Endothelial cell of umbilical vein (primary cell): ENCODE measurements around the gene YIPF2. TPM values are rescaled to one million over a fixed set of nuclear protein-coding genes. Genes with fewer than 3 reads are reported as not detected.

Experiments
- BruUV-seq: library from RNA; stranded (reverse); fragments of 400-500 nt; replicated peaks from 2 replicates; lab custom pipeline; 2021; lab: Mats Ljungman, UMichigan
- CTCF ChIA-PET: fragments of 300-600, 350-600 bp; sonication (Branson Sonifier 250); formaldehyde crosslinking; loops from one replicate; lab custom pipeline; 2021; ENCODE audit warnings: antibody characterized with exemption, inconsistent platforms; lab: Charles Lee
- POLR2A ChIA-PET: fragments of 300-600, 350-600 bp; sonication (Branson Sonifier 250); formaldehyde crosslinking; loops from one replicate; lab custom pipeline; 2021; ENCODE audit warnings: antibody characterized with exemption, inconsistent platforms; lab: Charles Lee
- DNase-seq: peaks from one replicate; pipeline ENCODE4 v3.0.0-alpha.2; 2011; ENCODE audit warnings: low read depth, low spot score
- FAIRE-seq: peaks from 2 replicates; lab custom pipeline; 2011; peaks lifted over from hg19 to GRCh38; lab: Jason Lieb, UNC
- H2AFZ ChIP-seq: 2 replicates; pipeline ENCODE4 v1.6.0; 2012; ENCODE audit warnings: low read depth, low read length, control low read depth, inconsistent platforms
- H3K27ac ChIP-seq: 2 replicates; pipeline ENCODE4 v1.5.1; 2011; ENCODE audit warnings: low read depth, mild to moderate bottlenecking, control low read depth, low read length, moderate library complexity; ENCODE audit not compliant: insufficient read depth
- H3K27me3 ChIP-seq, 2 experiments: 2 replicates each; pipeline versions ENCODE4 v1.6.0 to v1.6.1; 2011; ENCODE audit warnings: low read length in 2 of 2, mixed read lengths in 1 of 2; ENCODE audit not compliant: control insufficient read depth in 2 of 2, insufficient read depth in 2 of 2
- H3K36me3 ChIP-seq, 2 experiments: 2 replicates in 1 of 2; 3 replicates in 1 of 2; pipeline ENCODE4 v1.5.1; 2011; ENCODE audit warnings: low read length in 2 of 2, mild to moderate bottlenecking in 1 of 2, moderate library complexity in 1 of 2; ENCODE audit not compliant: control insufficient read depth in 2 of 2, insufficient read depth in 2 of 2; ENCODE audit errors: extremely low read depth in 1 of 2
- H3K4me1 ChIP-seq: 3 replicates; pipeline ENCODE4 v1.5.1; 2011; ENCODE audit warnings: mild to moderate bottlenecking, low read length; ENCODE audit not compliant: control insufficient read depth, insufficient read depth; ENCODE audit errors: extremely low read depth
- H3K4me2 ChIP-seq: 2 replicates; pipeline ENCODE4 v1.6.1; 2011; ENCODE audit warnings: low read length, control low read depth, mixed read lengths; ENCODE audit not compliant: insufficient read depth
- H3K4me3 ChIP-seq, 3 experiments: fragments of 200-600 bp in 1 of 3; sonication (generic), shearing (Covaris generic) in 1 of 3; replicated peaks in 1 of 3; 2 replicates each; pipeline ENCODE4 v1.5.1; 2011 to 2016; ENCODE audit warnings: control low read depth in 3 of 3, low read length in 3 of 3, mild to moderate bottlenecking in 2 of 3, inconsistent platforms in 1 of 3, low read depth in 1 of 3, moderate library complexity in 1 of 3; ENCODE audit not compliant: insufficient read depth in 1 of 3
- H3K79me2 ChIP-seq: 2 replicates; pipeline ENCODE4 v1.6.0; 2012; ENCODE audit warnings: low read length, inconsistent platforms; ENCODE audit not compliant: control insufficient read depth, insufficient read depth
- H3K9ac ChIP-seq: replicated peaks from 2 replicates; pipeline ENCODE3; 2011; ENCODE audit warnings: low read length, control low read depth; ENCODE audit not compliant: insufficient read depth; ENCODE audit errors: extremely low read depth
- H3K9me1 ChIP-seq: replicated peaks from 3 replicates; pipeline ENCODE4 v1.6.0; 2011; ENCODE audit warnings: mild to moderate bottlenecking, low read length; ENCODE audit not compliant: control insufficient read depth, insufficient read depth; ENCODE audit errors: extremely low read depth
- H3K9me3 ChIP-seq: replicated peaks from 2 replicates; pipeline ENCODE4 v1.5.1; 2012; ENCODE audit warnings: low read length, inconsistent platforms; ENCODE audit not compliant: control insufficient read depth, insufficient read depth
- H4K20me1 ChIP-seq: replicated peaks from 2 replicates; pipeline ENCODE3; 2011; ENCODE audit warnings: mild to moderate bottlenecking, low read length; ENCODE audit not compliant: control insufficient read depth, insufficient read depth; ENCODE audit errors: extremely low read depth
- CTCF ChIP-seq, 2 donors: IDR thresholded peaks; 1 replicate in 1 of 2; 2 replicates in 1 of 2; pipeline ENCODE4 v1.5.1; 2011; ENCODE audit warnings: low read length in 2 of 2, mild to moderate bottlenecking in 2 of 2, moderate library complexity in 2 of 2, control low read depth in 1 of 2, inconsistent platforms in 1 of 2, low read depth in 1 of 2; ENCODE audit not compliant: insufficient read depth in 1 of 2; ENCODE audit errors: extremely low read depth in 1 of 2
- EZH2 ChIP-seq: IDR thresholded peaks from 2 replicates; pipeline ENCODE4 v1.6.1; 2012; ENCODE audit warnings: borderline replicate concordance, low read depth, mild to moderate bottlenecking, moderate library complexity, low read length, inconsistent platforms; ENCODE audit not compliant: severe bottlenecking
- FOS ChIP-seq: IDR thresholded peaks from 2 replicates; pipeline ENCODE4 v1.6.1; 2011; ENCODE audit warnings: mild to moderate bottlenecking, low read length, moderate library complexity, borderline replicate concordance; ENCODE audit not compliant: insufficient read depth
- GATA2 ChIP-seq: IDR thresholded peaks from 2 replicates; pipeline ENCODE4 v1.7.0; 2011; ENCODE audit warnings: low read depth, mild to moderate bottlenecking, moderate library complexity, mixed read lengths, low read length; ENCODE audit not compliant: insufficient read length, insufficient read depth
- JUN ChIP-seq: IDR thresholded peaks from 2 replicates; pipeline ENCODE4 v1.6.1; 2011; ENCODE audit warnings: borderline replicate concordance, low read depth; ENCODE audit not compliant: insufficient read length, insufficient read depth
- MAX ChIP-seq: IDR thresholded peaks from 2 replicates; pipeline ENCODE4 v1.6.1; 2011; ENCODE audit not compliant: insufficient read depth, insufficient read length
- MYC ChIP-seq: IDR thresholded peaks from one replicate; pipeline ENCODE4 v1.6.1; 2011; ENCODE audit warnings: mild to moderate bottlenecking, low read depth, low read length
- POLR2A ChIP-seq: IDR thresholded peaks from 2 replicates; pipeline ENCODE4 v1.6.1; 2012; ENCODE audit warnings: low read depth, mild to moderate bottlenecking, control low read depth, low read length
- POLR2AphosphoS5 ChIP-seq: IDR thresholded peaks from 2 replicates; pipeline ENCODE4 v1.6.1; 2012; ENCODE audit warnings: low read depth, mild to moderate bottlenecking, control low read depth, low read length, moderate library complexity; ENCODE audit not compliant: insufficient read depth
- dilution Hi-C: fragments of 300-500 bp; cut with MboI; formaldehyde crosslinking; loops from one replicate; pipeline ENCODE4 v1.15.0; 2019; ENCODE audit warnings: low sequenced_read_pairs; ENCODE audit not compliant: extremely low pct_ligation_motif_present
- intact Hi-C: fragments of 100-400 bp; cut with micrococcal nuclease; formaldehyde crosslinking; loops from one replicate; pipeline ENCODE4 v1.10.0; 2022
- polyA plus RNA-seq, 4 experiments: library from polyadenylated mRNA; depleted of rRNA in 3 of 4; stranded (reverse) in 3 of 4; unstranded in 1 of 4; fragments of >200 nt; gene quantifications; 2 replicates each; pipeline versions ENCODE4 v1.2.1 to v1.2.3, GENCODE V29; 2011 to 2012; ENCODE audit warnings: missing spikeins in 1 of 4
- total RNA-seq: library from RNA; stranded (reverse); gene quantifications from 2 replicates; pipeline ENCODE4 v1.2.3, GENCODE V29; 2021

YIPF2 gene
- total and polyA plus RNA-seq, 2 donors (not counting 3 experiments of a cell fraction or from before 2014, with no cell fraction given): 47.8 to 104 TPM

- Histone ChIP-seq H3K9me1 (no peaks in the 10 kb centered on the region), H3K4me2 (no peak overlapping the region), H4K20me1 (no peaks in the 10 kb centered on the region), H3K27me3 (no peaks in the 10 kb centered on the region), H3K79me2 (peaks cover 17% of the 10 kb centered on the region), H3K9ac (no peak overlapping the region), H2AFZ (no peak overlapping the region), H3K36me3 (no peaks in the 10 kb centered on the region), H3K4me1 (no peaks in the 10 kb centered on the region), H3K27ac (no peak overlapping the region), H3K9me3 (no peaks in the 10 kb centered on the region), H3K4me3 (no peak overlapping the region)
- no peak for TF ChIP-seq EZH2
- no peak for TF ChIP-seq MYC
- TF ChIP-seq CTCF (IDR thresholded peaks at IDR 0.05; ENCODE audit: extremely low read depth in 1 of 2, insufficient read depth in 1 of 2, low read depth in 1 of 2, low read length in 2 of 2): no peak
- TF ChIP-seq POLR2A: no peak
- no peak for TF ChIP-seq FOS
- no peak for TF ChIP-seq JUN
- TF ChIP-seq POLR2AphosphoS5: no peak
- TF ChIP-seq MAX: no peak
- TF ChIP-seq GATA2: no peak
- dilution Hi-C loops (no loop called here), intact Hi-C loops (no loop called here)
- POLR2A ChIA-PET: no interaction called here
- DNase-seq (no peak), FAIRE-seq (no peak)
- no TSS peak for BruUV-seq
- CTCF ChIA-PET: interaction anchor here (0.9 to 3.6 kb wide), 11 partner anchors 9 to 54 kb away, joined by 3 to 13 read pairs (median 5); partner anchors contain the start of gene CARM1
These were observed 40.0 kb downstream of the YIPF2 start for GRCh38 chr19:10888421-10888866.
